HG03469 (cell line): ENCODE results near the gene POLE3.
"Not testable (repeated sequence)": the region's sequence is repeated elsewhere in the genome, so short reads cannot be mapped to it uniquely, and the experiment has no call there.

ENCODE experiments used
- ATAC-seq: cut with Tn5 transposase; IDR thresholded peaks from one replicate; pipeline ENCODE4 v1.9.1; 2021; ENCODE audit warnings: mild to moderate bottlenecking, moderate library complexity, moderate number of reproducible peaks; ENCODE audit not compliant: unreplicated experiment

The POLE3 gene

GRCh38 chr9:113406353-113406752 is 4.1 kb downstream of the POLE3 start:
- ATAC-seq, result not testable (repeated sequence)

GRCh38 chr9:113403646-113404045 is 6.8 kb downstream of the POLE3 start:
- no peak for ATAC-seq

DNA sequence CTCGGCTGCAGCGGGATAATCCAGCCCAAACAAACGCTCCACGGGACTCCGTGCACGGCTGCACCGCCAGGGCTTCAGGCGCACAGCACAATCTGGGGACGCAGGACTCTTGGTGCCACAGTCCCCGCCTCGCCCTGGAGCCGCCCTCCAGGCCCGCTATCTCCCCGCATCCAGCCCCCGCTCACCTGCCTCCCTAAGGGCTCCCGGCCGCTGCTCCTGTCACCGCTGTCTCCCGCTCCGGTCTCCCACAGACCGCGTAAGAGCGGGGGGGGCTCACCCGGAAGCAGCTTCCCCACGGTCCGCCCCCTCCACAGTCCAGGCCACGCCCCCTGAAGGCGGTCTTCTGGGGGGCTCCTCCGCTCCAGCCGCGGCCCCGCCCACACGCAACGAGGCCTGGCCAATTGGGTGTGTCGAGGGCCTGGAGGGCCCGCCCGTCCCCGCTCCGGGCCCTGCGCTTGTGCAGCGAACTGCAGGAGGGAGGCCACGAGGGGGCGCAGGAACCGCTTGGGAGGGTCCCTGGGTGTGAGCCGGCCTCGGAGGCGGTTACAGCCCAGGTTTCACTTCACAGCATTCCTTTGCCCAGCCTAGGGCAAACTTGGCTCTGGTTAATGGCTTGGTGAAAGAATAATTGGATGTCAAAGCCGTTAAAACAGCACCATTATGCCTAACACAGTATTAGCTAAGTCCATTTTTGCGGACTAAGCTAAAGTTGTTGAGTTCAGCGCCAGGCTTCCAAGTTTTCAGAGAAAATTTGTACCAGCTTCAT is 9.3 kb downstream of the POLE3 start, which contains the start of gene ALAD:
Gene ALAD (minus strand): TSS at position 258 of the 766 bp plus-strand sequence. CDS start 7,725 bp downstream, outside the sequence.
- peak; percentile 97 for ATAC-seq

GRCh38 chr9:113399646-113400200 is 10.8 kb downstream of the POLE3 start:
- no peak for ATAC-seq

DNA sequence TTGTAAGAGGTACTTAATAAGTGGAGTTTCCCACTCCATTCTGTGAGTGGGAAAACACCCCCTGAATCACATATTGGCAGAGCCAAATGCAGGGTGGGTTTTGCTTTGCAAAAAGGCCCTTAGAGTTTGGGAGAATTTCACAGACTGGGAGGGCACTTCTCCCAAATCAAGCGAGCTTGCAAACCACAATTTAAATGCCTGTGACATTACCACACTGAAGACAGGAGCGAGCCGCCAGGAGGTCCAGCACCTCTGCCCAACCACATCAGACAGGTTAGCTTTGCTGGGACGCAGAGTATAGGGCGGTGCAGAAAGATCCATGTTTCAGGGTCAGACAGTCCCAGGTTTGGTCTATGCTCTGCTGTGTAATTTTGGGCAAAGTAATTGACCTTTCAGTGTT is 11.7 kb downstream of the POLE3 start:
- no peak for ATAC-seq

DNA sequence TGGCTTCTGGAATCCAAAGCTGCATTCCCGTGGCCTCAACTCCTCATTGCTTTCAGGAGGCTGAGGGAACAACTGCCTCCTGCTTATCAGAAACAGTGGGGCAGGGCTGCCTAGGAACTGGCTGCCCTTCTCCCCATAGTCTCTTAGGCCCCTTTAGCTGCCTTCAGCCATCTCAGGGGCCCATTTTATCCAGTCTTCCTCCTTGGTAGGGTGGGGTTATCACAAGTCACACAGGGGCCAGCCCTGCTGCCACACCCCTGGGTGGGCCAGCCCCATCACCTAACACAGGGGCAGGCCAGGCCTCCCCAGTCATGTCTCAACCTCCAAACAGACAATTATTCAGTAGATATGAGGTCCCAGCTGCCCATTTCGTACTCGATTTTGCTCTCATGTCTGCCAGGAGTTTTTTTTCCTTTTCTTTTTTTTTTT is 13.3 kb downstream of the POLE3 start:
- no peak for ATAC-seq

- no peak for ATAC-seq
These were observed 15.2 kb downstream of the POLE3 start for GRCh38 chr9:113395000-113395861.

DNA sequence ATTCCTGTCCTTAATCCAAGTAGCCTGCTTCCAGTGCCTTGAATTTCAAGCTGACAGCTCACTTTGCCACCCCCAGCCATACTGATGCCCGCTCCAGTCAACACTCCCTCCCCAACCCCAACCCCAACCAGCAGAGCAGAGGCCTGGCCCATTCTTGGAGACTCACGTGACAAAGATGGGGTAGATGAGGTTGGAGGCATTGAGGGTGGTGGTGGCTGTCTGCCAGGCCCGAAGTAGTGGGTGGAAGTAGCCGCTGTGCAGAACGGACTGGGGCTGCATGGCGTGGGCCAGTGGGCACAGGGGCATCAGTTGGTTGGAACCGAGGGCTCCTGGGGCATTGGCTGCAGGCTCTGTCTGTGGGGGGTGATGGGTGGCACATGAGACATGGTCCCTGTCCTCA is 17.2 kb downstream of the POLE3 start:
- no peak for ATAC-seq

DNA sequence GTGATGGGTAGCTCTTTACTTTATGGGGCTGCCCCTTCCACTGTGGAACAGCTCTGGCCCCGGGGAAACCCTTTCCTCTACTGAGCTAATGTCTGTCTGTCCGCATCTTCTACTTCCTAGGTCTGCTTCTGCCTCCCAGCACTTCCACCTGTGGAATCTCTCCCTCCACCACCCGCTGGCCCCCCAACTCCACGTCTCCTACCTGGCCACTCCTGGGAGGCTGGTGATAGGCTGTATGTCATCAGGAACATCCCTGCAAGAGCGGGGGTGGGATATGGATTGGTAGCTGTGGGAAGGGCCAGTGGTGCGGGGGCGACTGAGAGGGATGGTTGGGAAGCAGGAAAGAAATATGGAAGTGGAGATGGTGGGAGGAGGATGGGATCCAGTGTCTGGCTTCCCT is 18.6 kb downstream of the POLE3 start:
- no peak for ATAC-seq

DNA sequence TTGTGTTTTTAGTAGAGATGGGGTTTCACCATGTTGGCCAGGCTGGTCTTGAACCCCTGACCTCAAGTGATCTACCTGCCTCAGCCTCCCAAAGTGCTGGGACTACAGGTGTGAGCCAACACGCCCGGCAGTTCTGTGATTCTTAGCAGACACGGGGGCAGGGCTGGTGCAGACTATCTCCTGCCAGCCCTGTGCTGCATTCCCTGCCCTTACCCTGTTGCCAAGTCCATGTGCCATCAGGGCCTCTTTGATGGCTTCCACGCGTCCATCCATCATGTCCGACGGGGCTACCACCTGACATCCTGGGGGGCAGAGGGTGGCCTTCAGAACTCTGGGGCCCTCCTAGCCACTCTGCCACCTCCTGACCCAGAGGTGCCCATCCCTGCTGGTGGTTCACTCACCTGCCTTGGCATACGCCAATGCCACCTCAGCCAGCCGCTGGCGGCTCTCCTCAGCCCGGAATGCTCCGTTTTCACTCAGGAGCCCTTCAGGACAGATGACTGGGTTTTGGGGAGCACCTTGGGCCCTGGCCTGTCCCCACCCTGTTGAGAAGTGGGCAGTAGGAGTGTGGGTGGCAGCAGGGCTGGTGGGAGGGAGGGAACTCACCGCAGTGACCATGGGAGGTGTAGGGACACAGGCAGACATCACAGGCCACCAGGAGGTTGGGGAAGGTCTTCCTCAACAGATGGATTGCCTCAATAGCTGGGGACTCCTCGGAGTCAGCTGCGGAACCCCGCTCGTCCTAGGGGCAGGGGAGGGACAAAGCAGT is 20.1 kb downstream of the POLE3 start:
- ATAC-seq, result no peak

DNA sequence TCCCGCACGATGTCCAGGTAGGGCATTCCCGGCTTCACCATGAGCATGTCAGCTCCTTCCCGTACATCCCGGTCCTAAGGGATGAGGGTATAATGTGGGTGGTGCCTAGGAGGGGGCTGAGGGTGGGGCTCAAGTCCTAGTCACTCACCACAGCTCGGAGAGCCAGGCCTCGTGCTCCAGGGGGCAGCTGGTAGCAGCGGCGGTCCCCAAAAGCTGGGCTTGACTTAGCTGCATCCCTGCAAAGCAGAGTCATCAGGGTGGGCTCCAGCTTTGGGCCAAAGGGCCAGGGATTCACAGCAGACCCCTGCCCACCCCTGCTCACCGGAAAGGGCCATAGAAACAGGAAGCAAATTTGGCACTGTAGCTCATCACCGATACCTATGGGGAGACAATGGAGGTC is 21.0 kb downstream of the POLE3 start:
- no peak for ATAC-seq

DNA sequence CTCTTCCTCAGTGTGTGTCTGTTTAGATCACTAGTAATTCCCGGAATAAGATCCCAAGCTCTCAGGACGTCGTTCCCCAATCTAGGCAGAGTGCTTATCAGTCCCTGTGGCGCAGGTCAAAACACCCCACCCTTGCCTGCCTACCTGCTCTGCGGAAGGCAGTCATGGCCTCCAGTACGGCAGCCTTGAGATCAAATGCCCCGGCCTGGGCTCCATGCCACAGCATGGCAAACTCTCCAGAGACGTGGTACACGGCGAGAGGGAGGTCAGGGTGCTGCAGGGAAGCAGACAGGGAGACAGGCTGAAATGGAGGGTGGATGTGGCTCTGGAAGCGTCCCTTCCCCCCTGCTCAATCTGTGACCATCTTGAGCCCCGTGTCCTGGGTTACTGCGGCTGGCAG is 21.6 kb downstream of the POLE3 start:
- ATAC-seq, result no peak

- ATAC-seq, result no peak
These were observed 22.8 kb downstream of the POLE3 start for GRCh38 chr9:113387560-113388230.

- no peak for ATAC-seq
These were observed 23.7 kb downstream of the POLE3 start for GRCh38 chr9:113386571-113387393.

DNA sequence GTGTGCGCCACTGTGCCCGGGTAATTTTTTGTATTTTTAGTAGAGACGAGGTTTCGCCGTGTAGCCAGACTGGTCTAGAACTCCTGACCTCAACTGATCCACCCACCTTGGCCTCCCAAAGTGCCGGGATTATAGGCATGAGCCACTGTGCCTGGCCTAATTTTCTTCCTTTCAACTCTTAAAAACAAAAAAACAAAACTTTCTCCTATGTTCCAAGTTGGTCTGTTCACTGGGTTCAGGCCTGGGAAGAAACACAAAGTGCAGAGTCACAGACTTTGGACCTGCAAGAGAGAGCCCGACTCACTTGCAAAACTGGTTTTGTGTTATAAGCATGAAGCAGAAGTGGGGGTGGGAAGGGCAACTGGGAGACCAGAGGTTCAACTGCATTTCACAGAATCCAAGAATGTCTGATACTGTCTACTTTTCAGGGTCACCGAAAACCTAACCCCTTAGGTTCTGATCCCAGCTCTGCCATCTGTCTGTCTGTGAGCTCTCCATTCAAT is 28.5 kb downstream of the POLE3 start:
- no peak for ATAC-seq

GRCh38 chr9:113381441-113381840 is 29.0 kb downstream of the POLE3 start:
- not testable (repeated sequence) for ATAC-seq

DNA sequence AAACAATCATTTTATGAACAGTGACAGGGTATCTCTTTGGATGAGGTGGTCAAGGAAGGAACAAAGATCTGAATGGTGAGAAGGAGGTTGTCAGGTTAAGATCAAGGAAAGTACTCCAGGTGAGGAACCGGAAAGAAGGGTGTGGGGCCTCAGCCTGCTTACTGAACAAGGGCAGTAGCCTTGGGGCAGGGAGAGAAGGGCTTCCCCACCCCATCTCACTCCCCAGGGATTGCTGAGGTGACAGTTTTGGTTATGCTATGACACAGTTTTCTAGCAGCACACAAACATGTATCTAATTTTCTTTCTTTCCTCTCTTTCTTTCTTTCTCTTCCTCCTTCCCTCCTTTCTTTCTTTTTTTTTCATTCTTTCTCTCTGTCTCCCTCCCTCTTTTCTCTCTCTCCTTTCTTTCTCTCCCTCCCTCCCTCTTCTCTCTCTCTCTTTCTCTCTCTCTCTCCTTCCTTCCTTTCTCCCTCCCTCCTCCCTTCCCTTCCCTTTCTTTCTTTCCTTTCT is 29.6 kb downstream of the POLE3 start:
- ATAC-seq, result peak; percentile 55

- not testable (repeated sequence) for ATAC-seq
These were observed 30.7 kb downstream of the POLE3 start for GRCh38 chr9:113379829-113380210.
